ENCODE data around the gene FAM76B. TPM values are rescaled to one million over a fixed set of nuclear protein-coding genes. Genes with fewer than 3 reads are reported as not detected.

FAM76B gene
- total and polyA plus RNA-seq, 9 of the 15 experiments (the other 6 are each of a cell fraction or from before 2014, with no cell fraction given): 22.5 to 60.0 (median 35.0) TPM

DNA sequence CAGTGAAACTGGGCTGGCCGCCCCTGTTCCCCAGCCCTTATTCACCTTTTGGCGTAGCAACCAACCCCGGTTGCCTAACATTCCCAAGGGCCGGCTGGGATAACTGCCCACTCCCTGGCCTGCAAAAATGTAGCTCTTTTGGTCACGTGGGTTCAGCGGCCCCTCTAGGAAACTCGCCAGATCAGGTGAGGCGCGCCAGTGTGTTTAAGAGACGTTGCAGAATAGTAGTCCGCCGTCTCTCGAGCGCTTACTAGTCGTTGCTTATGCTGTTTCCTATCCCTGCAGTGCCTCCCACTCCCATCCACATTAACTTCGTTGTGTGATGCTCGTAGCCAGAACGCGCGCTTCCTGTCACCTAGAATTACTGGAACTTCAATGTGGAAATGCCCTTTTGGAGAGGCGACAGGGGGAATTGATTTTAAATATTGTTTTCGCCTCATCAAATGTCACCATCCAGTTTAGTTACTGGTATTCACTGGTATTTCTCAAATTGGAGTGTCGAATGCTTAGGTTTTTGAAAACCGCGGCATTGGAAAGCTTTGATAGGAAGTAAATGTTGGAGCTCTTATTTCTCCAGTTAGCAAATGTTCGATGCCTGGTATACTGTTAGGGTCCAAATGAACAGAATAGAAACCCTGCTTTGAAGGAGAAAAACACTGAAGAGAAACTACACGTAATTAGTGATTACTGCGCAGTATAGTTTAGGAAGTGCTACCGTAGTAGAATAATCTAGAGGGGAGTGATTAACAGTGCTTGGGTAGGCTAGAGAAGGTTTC lies 1.5 kb upstream of the FAM76B start (continued):
- TF ChIP-seq, protein P1, sequence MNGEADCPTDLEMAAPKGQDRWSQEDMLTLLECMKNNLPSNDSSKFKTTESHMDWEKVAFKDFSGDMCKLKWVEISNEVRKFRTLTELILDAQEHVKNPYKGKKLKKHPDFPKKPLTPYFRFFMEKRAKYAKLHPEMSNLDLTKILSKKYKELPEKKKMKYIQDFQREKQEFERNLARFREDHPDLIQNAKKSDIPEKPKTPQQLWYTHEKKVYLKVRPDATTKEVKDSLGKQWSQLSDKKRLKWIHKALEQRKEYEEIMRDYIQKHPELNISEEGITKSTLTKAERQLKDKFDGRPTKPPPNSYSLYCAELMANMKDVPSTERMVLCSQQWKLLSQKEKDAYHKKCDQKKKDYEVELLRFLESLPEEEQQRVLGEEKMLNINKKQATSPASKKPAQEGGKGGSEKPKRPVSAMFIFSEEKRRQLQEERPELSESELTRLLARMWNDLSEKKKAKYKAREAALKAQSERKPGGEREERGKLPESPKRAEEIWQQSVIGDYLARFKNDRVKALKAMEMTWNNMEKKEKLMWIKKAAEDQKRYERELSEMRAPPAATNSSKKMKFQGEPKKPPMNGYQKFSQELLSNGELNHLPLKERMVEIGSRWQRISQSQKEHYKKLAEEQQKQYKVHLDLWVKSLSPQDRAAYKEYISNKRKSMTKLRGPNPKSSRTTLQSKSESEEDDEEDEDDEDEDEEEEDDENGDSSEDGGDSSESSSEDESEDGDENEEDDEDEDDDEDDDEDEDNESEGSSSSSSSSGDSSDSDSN (IDR thresholded peaks at IDR 0.05; ENCODE audit: borderline replicate concordance in 1 of 2, low read depth in 2 of 2, low read length in 2 of 2): 0 out of 4 replicates have a peak, but pooled peaks of 1 of the 2 experiments have one; percentile 53
- TF ChIP-seq FOXK2 (conservative IDR thresholded peaks at IDR 0.05 in 1 of 2, IDR thresholded peaks at IDR 0.05 in 1 of 2; ENCODE audit: low read depth in 2 of 2): 0 out of 4 replicates have a peak, but pooled peaks of 1 of the 2 experiments have one; percentile 10
- TF ChIP-seq ZNF316 (IDR thresholded peaks at IDR 0.05): peak; percentile 11; the same call in 1 of the 2 replicates
- no peak for TF ChIP-seq RCOR1 (IDR thresholded peaks at IDR 0.05; ENCODE audit: borderline replicate concordance in 1 of 2, low read depth in 2 of 2, low read length in 2 of 2)
- TF ChIP-seq KDM5B (IDR thresholded peaks at IDR 0.05; ENCODE audit: insufficient replicate concordance, low read depth, low read length): peak; percentile 51
- TF ChIP-seq FOXA3 (CRISPR knock-in tag; conservative IDR thresholded peaks at IDR 0.05 in 1 of 2, IDR thresholded peaks at IDR 0.05 in 1 of 2): peak in 1 of 2 experiments; percentile 28; a peak in 1 of 4 replicates
- TF ChIP-seq ZNF347 (CRISPR knock-in tag; IDR thresholded peaks at IDR 0.05; ENCODE audit: low read depth): no peak
- TF ChIP-seq NELFE (IDR thresholded peaks at IDR 0.05; ENCODE audit: insufficient read depth, insufficient read length): no peak
- TF ChIP-seq TRIM28 (IDR thresholded peaks at IDR 0.05): no peak
- TF ChIP-seq ZNF76 (CRISPR knock-in tag; IDR thresholded peaks at IDR 0.05; ENCODE audit: borderline replicate concordance): no peak
- TF ChIP-seq CBFA2T2 (conservative IDR thresholded peaks at IDR 0.05): peak; percentile 65
- no peak for TF ChIP-seq ZNF253 (CRISPR knock-in tag; conservative IDR thresholded peaks at IDR 0.05)
- TF ChIP-seq, protein P2, sequence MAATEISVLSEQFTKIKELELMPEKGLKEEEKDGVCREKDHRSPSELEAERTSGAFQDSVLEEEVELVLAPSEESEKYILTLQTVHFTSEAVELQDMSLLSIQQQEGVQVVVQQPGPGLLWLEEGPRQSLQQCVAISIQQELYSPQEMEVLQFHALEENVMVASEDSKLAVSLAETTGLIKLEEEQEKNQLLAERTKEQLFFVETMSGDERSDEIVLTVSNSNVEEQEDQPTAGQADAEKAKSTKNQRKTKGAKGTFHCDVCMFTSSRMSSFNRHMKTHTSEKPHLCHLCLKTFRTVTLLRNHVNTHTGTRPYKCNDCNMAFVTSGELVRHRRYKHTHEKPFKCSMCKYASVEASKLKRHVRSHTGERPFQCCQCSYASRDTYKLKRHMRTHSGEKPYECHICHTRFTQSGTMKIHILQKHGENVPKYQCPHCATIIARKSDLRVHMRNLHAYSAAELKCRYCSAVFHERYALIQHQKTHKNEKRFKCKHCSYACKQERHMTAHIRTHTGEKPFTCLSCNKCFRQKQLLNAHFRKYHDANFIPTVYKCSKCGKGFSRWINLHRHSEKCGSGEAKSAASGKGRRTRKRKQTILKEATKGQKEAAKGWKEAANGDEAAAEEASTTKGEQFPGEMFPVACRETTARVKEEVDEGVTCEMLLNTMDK (IDR thresholded peaks at IDR 0.05; ENCODE audit: borderline replicate concordance, insufficient read depth, low read depth, low read length, poor library complexity, severe bottlenecking): no peak
- peak; percentile 94 for TF ChIP-seq RAD51 (IDR thresholded peaks at IDR 0.05; ENCODE audit: borderline replicate concordance, low read depth)
- TF ChIP-seq TOE1 (IDR thresholded peaks at IDR 0.05; ENCODE audit: borderline replicate concordance): peak; percentile 91
- TF ChIP-seq TOE1 (CRISPR knock-in tag; IDR thresholded peaks at IDR 0.05; ENCODE audit: borderline replicate concordance, low read depth): no peak

Data from K562 (cell line).